HG03354 (cell line): ENCODE measurements around the gene SAXO2.
"Not testable (repeated sequence)": the region's sequence is repeated elsewhere in the genome, so short reads cannot be mapped to it uniquely, and the experiment has no call there.

Experiments
- ATAC-seq: cut with Tn5 transposase; IDR thresholded peaks from one replicate; pipeline ENCODE4 v1.9.1; 2021; ENCODE audit warnings: mild to moderate bottlenecking; ENCODE audit not compliant: unreplicated experiment, poor library complexity, severe bottlenecking

Gene SAXO2

DNA sequence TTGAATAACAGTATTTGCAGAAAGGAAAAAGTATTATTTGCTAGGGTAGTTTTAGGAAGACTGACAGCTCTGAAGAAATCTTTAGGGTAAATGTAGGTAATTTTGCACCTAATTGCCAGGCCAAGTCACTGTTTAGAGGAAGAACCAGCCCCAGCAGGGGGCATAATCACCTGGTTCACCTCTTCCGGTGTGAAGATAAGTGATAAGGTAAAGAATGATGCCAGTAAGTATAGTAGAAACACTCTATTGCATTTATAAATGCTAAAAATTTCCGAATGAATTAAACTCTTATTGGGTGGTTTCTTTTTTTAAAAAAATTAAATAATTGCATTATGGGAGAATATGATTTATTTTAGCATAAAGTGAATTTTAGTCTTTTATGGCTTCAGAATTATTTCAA lies 21.8 kb downstream of the SAXO2 start:
- not testable (repeated sequence) for ATAC-seq

GRCh38 chr15:82286475-82286874 lies 23.9 kb downstream of the SAXO2 start:
- peak; percentile 87 for ATAC-seq

DNA sequence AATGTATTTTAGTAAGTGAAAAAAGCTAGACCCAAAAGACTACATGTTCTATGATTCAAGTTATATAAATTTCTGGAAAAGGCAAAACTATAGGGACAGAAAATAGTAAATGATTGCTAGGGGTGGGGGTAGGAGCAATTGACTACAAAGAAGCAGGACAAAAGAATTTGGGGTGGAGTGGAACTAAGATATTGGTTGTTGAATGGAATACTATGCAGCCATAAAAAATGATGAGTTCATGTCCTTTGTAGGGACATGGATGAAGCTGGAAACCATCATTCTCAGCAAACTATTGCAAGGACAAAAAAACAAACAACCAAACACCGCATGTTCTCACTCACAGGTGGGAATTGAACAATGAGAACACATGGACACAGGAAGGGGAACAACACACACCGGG lies 25.6 kb downstream of the SAXO2 start:
- not testable (repeated sequence) for ATAC-seq

GRCh38 chr15:82292271-82292670 lies 29.7 kb downstream of the SAXO2 start:
- ATAC-seq: no peak

DNA sequence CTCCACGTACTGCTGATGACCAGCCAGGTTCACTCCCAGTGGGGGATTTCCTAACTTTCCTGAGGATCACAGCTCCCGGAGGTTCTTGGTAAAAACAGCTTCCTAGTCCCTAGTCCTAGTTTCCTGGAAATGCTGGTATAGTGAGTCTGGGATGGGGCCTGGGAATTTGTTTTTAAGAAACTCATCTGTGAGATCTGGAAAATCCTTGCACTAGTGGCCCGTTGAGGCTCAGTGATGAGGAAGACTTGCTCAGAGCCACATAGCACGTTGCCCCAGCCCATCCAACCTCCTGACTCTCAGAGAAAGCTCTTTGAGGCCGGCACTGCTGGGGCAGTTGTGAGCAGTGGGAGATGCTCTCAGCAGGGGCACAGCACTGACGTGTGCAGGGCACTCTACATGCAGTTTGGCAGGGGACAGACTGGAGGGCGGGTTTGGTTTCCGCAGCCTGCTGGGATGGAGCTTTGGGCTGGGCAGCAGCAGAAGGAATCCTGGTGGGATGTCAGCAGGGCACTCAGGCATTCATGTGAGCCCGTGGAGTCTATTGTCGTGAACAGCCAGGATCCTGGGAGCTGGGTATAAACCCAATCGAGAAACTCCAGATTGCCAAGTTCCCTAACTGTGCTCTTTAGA lies 31.6 kb downstream of the SAXO2 start:
- no peak for ATAC-seq

DNA sequence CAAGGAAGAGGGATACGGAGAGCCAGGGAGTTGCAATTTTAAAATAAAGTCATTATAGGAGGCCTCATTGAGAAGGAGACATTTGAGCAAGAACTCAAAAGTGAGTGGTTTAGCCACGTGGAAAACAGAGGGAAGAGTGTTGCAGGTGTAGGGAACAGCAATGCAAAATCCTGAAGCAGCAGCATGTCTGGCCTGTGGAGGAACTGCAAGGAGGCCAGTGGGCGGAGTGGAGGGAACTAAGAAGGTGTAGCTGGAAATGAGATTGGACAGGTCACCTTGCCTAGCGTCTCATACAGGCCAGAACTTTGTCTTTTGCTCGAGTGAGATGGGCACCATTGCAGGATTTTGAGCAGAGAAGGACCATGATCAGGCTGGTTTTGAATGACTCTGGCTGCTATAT lies 34.9 kb downstream of the SAXO2 start:
- no peak for ATAC-seq

GRCh38 chr15:82298032-82298431 lies 35.4 kb downstream of the SAXO2 start:
- no peak for ATAC-seq

DNA sequence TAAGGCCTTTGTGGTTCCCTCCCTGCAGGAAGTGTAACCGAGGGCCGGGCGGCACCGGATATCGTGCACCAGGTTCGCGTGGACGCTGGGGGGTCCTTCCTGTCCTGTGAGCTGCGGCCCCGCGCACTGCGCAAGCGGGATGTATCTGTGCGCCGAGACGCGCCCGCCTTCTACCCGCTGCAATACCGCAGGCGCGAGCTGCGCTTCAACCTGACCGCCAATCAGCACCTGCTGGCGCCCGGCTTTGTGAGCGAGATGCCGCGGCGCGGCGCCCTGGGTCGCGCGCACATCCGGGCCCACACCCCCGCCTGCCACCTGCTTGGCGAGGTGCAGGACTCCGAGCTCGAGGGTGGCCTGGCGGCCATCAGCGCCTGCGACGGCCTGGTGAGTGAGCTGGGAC lies 35.9 kb downstream of the SAXO2 start:
- peak; percentile 59 for ATAC-seq

- ATAC-seq: not testable (repeated sequence)
These were observed 36.9 kb downstream of the SAXO2 start for GRCh38 chr15:82299511-82299914.

- not testable (repeated sequence) for ATAC-seq
These were observed 37.7 kb downstream of the SAXO2 start for GRCh38 chr15:82300326-82300725.

DNA sequence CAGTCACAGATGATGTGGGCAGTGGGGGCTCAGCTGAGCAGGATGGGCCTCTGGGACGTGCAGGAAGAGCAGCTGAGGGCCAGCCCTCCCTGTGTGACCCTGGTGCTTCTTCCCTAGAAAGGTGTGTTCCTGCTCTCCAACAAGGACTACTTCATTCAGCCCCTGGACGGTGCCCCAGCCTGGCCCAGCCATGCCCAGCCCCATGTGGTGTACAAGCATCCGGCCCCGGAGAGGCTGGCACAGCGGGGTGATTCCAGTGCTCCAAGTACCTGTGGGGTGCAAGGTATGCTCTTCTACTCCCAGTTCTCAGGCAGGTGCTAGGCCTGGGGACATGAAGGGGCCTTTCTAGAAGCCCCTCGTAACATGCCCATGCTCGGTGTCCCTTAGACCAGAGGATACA lies 38.3 kb downstream of the SAXO2 start:
- ATAC-seq: no peak

DNA sequence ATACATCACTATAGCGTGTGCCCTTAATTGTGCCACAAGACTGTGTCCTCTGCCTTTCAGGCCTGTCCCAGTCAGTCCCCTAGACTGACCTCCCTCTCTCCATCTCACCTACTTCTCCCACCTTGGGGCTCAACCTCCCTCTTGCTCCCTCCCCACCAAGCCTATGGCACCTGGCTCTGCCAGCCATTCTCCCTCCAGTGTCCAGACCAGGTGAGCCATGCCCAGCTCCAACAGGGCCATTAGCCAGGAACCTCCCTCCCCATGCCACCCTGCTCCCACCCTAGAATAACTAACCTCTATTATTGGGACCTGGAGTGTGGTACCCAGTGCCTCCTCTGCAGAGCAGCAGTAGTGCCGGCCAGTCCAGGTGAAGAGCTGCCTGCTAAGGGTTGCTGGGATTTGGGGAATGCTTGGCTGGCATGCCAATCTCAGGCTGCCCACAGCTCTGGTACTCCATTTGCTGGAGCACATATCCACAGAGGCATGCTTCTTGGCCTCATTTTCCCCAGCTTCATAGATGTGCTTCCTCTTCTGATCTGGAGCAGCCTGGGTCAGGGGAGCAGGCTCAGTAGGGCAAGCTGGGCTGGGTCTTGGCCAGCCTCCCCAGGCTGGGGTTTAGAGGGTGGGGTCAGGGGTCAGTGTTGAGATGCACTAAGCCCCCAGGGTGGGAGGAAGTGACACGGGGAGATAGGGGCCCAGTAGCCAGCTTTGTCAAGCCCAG lies 38.8 kb downstream of the SAXO2 start:
- no peak for ATAC-seq

DNA sequence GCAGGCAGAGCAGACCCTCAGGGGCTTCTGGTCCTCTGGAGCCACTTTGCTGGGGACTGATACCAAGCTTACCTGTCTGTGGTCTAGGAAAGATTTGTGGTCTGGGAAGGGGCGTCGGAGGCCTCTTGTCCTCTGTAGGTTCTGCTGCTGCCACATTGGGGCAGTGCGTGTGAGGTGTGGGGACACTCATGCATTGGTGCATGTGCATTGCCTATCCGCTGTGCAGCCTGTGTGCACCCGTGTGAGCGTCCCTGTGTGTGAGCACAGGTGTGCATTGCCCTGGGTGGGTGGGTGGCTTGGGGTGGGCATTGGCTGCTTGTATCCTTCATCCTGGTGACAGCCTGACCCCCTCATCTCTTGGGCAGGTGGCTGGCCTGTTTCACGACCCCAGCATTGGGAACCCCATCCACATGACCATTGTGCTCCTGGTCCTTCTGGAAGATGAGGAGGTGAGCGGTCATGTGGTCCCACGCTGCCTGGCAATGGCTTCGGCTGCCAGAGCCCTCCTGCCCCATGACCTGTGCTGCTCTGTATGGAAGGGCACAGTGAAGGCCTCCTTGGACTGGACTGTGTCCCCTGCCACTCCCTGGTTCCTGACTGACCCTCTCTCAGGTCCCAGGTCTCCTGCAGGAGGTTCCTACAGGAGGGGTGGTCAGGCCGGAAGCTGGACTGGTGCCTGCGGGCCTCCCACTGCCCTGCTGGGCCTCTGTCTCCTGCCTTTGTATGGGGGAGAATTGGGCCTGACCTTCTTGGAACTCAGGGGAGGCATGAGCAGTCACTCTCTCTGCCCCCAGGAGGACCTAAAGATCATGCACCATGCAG lies 41.5 kb downstream of the SAXO2 start:
- no peak for ATAC-seq

- no peak for ATAC-seq
These were observed 42.1 kb downstream of the SAXO2 start for GRCh38 chr15:82304778-82305090.

- ATAC-seq: no peak
These were observed 43.0 kb downstream of the SAXO2 start for GRCh38 chr15:82305621-82306048.

DNA sequence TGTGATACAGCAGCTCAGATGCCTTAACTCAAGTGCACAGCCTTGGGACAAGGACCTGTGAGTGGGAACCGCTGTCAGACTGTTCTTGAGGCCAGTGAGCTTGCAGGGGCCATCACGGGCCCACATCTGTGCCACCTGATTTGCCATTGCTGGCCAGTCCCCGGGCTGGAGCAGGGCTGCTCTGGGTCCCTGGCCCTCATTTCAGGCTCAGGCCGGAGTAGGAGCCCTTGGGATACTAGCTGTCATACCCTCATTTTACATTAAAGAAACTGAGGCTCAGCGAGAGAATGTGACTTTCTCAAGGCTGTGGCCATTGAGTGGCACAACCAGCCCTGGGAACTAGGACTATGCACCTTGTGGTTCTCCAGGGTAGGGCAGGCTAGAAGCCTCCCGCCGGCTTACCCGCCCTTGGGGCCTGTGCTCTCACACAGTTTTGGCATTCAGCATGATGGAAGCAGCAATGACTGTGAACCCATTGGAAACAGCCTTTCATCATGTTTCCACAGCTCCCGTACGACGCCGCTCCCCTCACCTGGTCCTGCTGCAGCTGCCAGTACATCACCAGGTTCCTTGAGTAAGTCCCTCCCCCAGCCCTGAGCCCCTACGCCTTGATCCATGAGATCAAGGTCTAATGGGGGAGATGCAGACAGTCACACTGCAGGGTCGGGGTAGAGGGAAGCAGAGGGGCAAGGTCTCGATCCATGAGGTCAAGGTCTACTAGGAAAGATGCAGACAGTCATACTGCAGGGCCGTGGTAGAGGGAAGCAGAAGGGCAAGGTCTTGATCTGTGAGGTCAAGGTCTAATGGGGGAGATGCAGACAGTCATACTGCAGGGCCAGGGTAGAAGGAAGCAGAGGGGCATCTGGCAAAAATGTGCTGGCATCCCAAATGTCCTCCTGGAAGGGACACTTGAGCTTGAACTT lies 44.4 kb downstream of the SAXO2 start:
- ATAC-seq: no peak

GRCh38 chr15:82307714-82308081 lies 45.1 kb downstream of the SAXO2 start:
- no peak for ATAC-seq

GRCh38 chr15:82309802-82310201 lies 47.2 kb downstream of the SAXO2 start:
- ATAC-seq: no peak

DNA sequence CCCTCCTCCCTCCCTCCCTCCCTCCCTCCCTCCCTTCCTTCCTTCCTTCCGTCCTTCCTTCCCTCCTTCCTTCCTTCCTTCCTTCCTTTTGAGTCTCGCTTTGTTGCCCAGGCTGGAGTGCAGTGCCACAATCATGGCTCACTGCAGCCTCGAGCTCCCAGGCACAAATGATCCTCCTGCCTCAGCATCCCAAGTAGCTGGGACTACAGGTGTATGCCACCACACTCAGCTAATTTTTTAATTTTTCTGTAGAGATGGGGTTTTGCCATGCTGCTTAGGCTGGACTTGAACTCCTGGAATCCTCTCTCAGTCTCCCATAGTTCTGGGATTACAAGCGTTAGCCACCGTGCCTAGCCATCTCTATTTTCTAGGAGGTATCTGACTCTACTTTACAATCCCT lies 48.7 kb downstream of the SAXO2 start:
- ATAC-seq: not testable (repeated sequence)
